Measurements from ENCODE around the gene SPRING1.
"Not testable (repeated sequence)": the region's sequence is repeated elsewhere in the genome, so short reads cannot be mapped to it uniquely, and the experiment has no call there.

Gene SPRING1, protein sequence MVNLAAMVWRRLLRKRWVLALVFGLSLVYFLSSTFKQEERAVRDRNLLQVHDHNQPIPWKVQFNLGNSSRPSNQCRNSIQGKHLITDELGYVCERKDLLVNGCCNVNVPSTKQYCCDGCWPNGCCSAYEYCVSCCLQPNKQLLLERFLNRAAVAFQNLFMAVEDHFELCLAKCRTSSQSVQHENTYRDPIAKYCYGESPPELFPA

DNA sequence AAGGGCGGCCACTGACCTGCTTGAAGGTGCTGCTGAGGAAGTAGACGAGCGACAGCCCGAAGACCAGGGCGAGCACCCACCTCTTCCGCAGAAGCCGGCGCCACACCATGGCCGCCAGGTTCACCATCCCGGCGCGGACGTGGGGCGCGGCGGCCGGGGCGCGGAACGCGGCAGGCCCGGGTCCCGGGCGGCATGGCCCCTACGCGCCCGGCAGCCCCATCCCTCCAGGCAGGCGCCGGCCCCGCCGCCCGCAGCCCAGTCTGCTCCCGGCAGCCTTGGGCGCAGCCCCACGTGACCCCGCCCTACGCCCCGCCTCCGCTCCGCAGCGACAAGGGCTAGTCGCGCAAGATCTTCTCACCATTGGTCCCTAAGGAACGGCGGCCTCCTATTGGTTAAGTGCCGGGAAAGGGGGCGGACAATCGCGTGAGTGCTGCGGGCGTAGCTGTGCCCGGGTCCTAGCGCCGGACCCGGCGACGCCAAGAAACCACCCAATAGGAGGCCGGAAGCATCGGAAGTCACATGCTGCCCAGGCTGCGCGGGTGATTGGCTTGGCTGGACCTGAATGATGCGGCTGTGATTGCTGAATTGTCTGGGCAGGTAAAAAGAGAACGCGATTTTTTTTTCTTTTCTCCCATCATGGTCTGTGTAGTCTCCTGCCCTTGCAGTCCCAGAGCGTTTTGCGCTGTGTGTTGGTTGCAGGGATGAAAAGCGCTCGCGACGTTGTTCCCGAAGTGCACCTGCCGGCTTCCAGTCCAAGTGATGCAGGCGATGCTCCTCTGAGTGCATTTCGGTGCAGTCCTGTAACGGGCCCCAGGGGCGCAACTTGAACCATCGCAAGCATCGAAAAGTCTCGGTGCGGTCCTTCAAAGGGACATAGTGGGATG is at the start of gene SPRING1, which contains the start of gene RNFT2:
Gene SPRING1, minus strand, starts transcription at position 296 of the 884 bp plus-strand sequence. Its CDS starts 169 bp downstream, at position 127.
Gene RNFT2, plus strand, starts transcription at position 542 of the 884 bp plus-strand sequence. CDS start 2,183 bp downstream, outside the sequence.
- DNase-seq: peak; percentile 100

DNA sequence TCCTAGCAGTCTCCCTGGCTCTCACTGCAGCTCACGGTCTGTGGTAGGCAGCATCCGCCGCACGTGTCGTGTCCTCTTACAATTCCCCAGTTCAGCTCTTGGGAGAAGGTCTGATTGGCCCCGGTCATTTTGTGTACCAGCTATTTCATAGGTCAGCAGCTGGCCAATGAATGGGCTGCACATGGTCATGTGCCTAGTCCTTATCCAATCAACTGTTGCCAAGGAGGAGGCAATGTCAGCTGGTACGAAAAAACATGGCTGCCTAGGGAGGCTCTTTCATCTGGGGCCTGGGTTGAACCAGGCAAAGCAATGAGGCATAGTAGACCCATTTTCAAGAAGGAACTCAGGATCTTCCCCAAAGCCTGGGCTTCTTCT is 46.4 kb upstream of the SPRING1 start:
- DNase-seq: no peak

DNA sequence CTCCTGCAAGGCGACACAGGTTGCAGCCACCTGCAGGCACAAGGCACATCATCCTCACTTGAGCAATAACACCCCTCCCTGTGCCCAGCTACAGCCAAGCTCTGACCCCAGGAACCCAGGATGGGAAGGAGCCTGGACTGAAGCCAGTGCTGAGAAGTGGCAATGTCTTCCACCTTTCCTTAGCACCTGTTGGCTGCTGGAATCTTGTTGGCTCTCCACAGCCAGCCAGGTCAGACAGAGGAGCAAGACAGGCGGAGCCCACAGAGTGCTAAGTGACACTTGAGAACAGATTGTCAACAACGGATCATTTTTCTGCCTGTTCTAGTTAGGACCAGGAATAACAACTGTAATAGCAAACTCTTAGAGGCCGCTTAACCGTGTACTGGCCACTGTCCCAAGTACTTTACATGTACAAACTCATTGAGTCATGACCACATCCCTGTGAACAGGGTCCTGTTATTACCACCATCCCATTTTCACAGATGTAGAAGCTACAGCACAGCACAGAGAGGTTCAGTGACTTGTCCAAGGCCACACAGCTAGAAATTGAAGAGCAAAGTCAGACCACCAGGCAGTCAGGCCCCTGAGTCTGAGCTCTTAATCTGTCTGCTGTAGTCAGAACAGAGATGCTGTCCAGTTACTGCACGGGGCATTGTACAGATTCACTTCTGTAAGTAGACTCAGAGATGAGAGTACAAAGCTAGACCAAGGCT is 45.8 kb upstream of the SPRING1 start:
- DNase-seq: no peak

DNA sequence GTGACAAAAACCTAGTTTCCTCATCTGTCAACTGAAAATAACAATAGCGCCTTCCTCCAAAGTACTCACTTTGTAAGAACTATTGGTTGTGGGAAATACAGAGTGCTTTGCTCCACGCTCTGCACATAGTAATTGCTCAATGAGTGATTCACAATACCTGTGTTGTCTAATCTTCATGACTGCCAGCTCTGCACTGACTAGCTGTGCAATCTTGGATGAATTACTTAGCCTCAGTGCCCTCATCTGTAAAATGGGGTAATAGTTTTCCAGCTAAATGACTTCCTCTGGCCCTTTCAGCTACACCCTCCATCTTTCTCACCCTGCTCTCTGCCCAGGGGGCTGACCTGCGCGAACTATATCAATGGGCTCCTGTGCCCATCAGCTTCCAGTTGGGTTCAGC is 43.1 kb upstream of the SPRING1 start:
- DNase-seq: no peak

DNA sequence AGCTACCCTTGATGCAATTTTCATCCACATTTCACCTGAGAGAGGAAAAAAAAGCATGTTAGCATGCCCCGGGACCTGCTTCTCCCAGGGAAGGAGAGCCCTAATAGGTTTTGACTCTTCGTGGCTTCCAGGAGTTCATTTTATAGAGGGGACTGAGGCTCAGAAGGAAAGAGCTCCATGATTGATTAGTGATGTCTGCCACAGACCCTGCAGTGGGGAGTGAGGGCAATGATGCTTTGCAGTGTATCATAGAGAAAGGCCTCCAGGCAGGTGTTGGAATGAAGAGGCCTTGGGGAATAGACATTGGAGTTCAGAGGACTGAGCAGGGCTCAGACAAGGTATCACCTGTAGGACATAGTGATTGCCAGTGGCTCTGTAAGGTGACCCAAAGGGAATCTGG is 41.7 kb upstream of the SPRING1 start:
- peak; percentile 9 for DNase-seq

DNA sequence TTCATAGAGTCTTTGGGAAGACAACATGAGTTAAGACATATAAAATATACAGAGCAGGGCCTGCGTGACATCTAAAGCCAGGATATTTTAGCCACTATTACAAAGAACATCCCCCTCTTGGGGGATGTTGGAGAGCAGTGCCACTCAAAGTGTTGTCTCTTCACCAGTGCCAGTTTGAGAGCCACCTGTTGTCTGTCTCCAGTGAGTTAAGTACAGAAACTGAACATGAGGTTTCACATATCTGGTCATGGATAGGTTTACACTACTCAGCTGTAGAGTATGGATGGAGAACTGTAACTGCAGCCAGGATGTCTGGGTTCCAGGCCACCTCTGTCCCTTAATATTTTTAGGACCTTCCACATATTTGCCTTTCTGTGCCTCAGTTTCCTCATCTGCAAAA is 39.4 kb upstream of the SPRING1 start:
- DNase-seq: no peak

DNA sequence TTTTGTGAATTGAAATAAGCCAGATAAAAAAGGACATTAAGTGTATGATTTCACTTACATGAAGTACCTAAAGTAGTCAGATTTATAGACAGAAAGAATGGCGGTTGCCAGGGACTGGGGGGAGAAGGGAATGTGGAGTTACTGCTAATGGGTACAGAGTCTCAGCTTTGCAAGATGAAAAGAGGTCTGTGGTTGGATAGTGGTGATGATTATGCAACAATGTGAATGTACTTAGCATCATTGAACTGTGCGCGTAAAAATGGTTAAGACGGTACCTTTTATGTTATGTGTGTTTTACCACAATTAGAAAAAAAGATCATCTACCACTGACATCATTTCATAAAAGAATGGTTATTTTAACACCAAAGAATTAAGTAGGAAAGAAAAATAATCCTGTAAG is 36.2 kb upstream of the SPRING1 start:
- DNase-seq: no peak

DNA sequence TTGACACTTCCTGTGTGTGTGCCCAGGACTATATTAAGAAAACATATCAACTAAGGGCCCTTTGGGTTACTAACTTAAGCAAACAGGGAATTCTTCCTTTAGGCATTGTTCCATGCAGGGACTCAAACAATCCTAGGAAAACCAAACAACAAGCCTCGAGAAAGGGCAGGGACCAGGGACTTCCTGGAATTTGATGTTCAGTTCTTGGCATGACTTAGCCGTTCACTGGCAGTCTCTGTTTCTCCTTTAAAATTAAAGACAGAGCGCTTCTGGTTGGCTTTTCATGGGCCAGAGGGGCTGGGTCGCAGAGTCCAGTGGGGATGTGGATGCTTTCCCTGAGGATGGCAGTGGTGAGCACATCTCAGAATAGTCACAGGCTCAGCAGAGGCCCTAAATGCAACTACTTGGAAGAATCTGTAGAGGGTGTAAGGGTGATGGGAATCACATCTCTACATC is 35.4 kb upstream of the SPRING1 start:
- DNase-seq: no peak

DNA sequence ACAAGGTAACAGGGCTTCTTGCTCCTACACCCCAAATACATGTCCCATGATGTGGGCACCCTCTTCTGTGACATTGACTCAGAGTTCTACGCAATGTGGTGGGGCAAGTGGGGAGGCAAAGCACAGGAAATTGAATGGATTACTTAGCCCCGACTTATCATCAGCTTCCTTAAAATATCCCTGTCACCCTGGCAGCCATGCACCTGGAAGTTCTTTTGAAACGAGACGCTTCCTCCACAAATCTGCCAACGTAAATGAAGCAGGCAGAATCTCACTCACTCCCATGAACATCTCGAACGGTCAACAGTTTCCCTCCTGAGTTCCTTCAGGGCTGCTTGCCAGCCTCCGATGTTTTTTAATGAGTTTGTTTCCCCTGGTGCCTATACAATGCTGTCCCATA is 33.8 kb upstream of the SPRING1 start:
- no peak for DNase-seq

DNA sequence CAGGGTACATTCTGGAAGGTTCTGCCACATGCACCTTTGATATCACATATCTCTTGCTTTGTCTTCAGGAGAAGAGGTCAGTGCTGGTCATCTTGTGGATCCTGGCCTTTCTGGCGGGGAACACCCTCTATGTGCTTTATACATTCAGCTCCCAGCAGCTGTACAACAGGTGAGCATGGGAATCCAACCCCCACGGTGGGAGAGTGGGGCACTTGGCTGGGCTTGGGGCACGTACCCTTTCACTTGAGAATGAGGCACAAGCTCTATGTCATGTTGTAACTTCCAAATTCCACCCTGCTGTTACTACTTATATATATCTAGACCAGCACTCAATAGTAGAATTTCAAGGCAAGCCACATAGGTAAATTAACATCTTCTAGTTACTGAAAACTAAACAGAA is 28.9 kb upstream of the SPRING1 start:
- no peak for DNase-seq

DNA sequence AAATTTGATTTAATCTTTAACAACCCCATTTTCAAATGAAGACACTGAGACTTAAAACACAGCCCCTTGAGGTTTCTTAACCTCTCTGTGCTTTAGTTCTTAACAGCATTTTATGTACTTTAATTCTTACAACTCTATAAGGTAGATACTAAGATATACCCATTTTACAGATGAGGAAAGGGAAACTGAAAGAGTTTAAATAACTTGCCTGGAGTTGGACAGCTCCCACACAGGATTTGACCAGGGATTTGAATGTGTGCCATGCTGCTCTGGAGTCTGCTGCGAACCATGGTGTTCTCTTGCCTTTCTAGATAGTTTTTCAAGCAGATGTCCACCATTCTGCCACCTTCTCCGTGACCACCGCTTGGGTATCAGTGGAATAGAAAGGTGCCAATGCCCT is 28.4 kb upstream of the SPRING1 start:
- DNase-seq: no peak

DNA sequence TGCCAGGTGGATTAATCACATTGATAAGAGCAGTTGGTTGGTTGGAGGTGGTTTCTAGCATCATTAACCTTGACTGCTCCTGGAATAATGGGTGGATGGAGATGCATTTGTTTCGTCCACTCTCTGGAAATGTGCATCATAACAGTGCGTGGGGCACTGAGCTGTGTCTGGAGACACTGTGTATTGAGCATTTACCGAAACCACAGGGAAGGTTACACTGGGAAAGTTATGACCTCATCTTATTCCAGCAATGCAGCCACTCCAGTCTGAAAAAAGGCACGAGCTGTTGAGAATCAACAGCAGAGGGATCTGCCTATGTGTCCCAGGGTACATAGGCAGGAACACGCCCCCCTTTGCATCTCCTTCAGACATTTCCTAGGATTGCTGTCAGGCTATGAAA is 27.4 kb upstream of the SPRING1 start:
- DNase-seq: no peak

DNA sequence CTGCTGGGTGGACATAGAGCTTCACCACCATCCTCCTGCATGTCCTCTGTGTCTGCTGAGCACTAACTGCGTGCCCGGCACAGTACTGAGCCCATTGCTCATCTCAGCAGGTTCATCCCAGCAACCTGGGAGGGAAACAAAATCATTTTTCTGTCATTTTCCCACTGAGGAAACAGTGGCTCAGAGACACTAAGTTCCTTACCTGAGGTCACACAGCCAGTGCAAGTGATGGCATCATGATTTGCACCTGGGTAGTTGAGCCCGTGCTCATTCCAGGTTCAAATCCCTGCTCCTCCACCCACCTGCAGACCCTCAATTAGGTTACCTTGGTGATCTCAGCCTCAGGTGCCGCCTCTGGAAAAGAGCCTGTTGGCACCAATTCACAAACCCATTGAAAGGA is 23.6 kb upstream of the SPRING1 start:
- no peak for DNase-seq

DNA sequence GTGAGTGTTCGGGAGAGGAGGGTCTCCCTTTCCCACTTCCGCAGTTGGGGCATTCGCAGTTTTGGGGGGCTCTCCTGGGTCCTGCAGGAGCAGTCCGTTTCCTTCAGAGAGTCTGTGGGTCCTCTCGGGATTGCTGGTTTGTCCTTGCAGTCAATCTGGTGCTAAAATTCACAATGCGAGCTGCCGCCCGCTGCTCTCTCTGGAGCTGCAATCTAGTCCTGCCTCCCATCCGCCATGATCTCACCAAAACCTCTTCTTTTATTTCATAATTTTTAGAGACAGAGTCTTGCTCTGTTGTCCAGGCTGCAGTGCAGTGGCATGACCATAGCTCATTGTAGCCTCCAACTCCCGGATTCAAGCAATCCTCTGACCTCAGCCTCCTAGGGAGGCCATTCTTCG is 22.8 kb upstream of the SPRING1 start:
- DNase-seq: no peak

DNA sequence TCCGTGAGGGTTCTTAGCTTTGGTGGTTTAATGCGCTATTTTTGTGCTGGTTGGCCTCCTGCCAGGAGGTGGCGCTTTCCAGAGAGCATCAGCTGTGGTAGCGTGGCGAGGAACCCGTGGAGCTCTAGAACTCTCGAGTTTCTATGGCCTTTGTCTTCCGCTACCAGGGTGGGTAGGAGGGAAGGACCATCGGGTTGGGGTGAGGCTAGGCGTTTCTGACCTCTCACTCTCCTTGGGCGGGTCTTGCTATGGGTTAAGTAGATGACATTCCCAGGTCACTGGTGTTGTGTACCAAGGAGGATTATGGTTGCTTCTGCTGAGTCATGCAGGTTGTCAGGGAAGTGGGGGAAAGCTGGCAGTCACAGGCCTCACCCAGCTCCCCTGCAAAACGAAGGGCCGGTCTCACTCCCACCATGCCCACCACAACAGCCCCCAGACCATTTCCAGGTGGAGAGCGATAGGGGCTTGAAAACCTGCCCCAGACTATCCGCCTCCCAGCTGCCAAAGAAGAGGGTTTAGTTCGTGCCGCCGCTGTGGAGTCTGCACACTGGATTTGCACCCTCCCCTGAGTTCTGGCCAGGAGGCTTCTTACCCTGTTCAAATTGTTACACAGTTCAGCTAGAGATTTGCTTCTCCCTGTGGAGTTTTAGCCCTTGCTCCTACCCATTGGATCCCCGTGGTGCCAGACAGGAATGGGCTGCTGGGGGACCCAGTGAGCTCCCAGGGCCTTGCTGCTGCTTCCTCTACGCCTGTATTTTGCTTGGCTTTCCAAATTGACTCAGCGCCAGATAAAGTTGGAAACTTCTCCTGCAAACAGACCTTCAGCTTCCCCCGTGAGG is 22.1 kb upstream of the SPRING1 start:
- DNase-seq: peak; percentile 71

DNA sequence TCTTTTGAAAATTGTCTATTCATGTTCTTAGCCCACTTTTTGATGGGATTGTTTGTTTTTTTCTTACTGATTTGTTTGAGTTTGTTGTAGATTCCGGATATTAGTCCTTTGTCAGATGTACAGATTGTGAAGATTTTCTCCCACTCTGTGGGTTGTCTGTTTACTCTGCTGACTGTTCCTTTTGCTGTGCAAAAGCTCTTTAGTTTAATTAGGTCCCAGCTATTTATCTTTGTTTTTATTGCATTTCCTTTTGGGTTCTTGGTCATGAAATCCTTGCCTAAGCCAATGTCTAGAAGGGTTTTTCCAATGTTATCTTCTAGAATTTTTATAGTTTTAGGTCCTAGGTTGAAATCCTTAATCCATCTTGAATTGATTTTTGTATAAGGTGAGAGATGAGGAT is 16.9 kb upstream of the SPRING1 start:
- not testable (repeated sequence) for DNase-seq

DNA sequence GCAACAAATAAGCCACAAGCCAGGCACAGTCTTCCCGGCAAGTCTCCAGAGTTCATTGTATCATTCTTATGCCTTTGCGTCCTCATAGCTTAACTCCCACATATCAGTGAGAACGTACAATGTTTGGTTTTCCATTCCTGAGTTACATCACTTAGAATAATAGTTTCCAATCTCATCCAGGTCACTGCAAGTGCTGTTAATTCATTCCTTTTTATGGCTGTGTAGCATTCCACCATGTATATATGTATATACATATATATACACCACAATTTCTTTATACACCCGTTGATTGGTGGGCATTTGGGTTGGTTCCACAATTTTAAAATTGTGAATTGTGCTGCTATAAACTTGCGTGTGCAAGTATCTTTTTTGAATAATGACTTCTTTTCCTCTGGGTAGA is 16.2 kb upstream of the SPRING1 start:
- not testable (repeated sequence) for DNase-seq

DNA sequence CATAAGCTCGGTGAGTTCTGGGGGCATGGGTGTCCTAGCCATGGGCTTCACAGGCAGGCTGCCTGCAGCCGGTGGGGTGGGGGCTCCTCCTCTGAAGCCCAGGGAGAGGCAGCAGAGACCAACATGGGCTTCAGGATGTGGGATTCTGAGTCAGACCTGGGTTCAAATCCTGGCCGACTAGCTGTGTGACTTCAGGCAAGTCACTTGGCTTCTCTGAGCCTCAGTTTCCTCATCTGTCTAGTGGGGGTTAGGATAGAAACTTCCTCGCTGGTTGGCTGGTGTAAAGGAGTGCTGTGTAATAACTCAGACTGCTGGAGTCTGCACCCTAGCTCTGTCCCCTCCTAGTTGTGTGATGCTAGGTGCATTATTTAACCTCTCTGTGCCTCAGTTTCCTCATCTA is 12.4 kb upstream of the SPRING1 start:
- no peak for DNase-seq

DNA sequence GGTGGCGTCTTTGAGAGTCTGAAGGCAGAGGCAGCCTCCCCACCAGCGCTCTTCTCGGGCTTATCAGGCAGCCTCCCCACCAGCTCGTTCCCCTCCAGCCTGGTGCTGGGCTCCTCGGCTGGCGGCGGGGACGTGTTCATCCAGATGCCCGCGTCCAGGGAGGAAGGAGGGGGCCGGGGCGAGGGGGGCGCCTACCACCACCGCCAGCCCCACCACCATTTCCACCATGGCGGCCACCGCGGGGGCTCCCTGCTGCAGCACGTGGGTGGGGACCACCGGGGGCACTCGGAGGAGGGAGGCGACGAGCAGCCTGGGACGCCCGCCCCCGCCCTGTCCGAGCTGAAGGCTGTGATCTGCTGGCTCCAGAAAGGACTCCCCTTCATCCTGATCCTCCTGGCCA is 12.0 kb upstream of the SPRING1 start:
- no peak for DNase-seq

DNA sequence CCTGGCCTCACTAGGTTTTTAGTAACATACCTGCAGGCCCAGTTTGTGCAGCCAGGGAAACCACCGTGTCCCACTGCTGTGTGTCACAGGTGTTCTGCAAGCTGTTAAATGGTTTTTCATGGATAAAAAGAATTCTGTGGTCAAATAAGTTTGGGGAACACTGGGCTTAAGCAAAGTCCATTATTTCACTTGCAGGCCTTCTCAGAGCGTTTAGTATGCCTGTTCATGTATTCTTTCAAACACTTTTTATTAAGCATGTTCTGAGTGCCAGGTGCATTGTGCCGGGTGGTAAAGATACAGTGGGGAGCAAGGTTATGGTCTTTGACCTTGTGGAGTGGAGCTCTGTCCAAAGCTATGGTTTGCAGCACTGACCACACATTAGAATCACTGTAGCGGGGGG is 7.7 kb upstream of the SPRING1 start:
- DNase-seq: no peak

DNA sequence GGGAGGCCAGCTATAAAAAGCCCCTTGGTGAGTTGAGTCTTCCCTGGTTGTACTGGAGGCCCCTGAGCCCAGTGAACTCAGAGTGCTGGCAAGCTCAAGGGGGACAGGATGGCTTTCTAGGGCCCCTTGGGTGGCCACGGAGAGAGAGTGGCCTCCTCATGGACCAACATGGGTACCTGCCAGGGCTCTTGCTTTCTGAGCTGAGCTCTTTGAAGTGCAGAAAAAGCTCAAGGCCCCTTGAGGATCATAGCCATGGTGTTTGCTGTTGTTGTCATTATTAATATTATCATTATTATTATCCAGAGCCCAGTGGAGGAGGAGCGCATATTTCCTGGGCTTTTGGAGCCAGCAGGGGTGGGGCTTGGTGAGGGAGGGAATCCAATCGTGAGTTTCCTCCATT is 6.9 kb upstream of the SPRING1 start:
- no peak for DNase-seq

DNA sequence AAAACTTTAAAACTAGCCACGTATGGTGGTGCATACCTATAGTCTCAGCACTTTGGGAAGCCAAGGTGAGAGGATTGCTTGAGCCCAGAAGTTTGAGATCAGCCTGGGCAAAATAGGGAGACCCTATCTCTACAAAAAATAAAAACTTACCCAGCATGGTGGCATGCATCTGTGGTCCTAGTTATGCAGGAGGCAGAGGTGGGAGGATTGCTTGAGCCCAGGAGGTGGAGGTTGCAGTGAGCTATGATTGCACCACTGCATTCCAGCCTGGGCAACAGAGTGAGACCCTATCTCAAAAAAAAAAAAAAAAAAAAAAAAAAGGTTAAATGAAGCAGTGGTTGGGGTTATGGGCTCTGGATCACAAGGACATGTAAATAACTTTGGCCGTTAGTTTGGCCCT is 4.9 kb upstream of the SPRING1 start:
- not testable (repeated sequence) for DNase-seq

DNA sequence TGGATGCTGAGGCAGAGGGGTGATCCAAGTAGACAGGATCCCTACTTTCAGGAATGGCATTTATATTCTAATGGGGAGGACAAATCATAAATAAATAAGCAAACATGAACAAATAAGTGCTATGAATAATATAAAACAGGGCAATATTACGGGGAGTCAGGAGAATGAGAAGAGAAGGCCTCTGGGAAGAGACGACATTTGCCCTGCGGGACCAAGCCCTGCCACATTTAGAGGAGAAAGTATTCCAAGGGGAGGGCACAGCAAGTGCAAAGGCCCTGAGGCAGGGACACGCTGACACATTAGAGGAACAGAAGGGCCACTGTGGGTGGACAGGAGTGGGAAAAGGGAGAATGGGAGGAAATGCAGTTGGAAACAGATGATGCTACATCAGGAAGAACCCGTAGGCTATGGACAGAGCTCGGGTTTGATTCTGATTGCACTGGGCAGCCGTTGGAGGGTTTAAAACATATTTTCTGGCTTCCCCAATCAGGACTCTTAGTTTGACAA is 1.6 kb upstream of the SPRING1 start:
- no peak for DNase-seq
